GM18505 (cell line): ENCODE data around the gene PRKCG.
A peak's percentile ranks its signal among the peaks of the same experiment; 100 is the strongest.

Experiments used
- ATAC-seq: cut with Tn5 transposase; IDR thresholded peaks from one replicate; pipeline ENCODE4 v1.9.1; 2021; ENCODE audit not compliant: unreplicated experiment
- POLR2A ChIP-seq: IDR thresholded peaks from 4 replicates; pipeline ENCODE4 v1.6.1; 2011; ENCODE audit warnings: borderline replicate concordance; ENCODE audit not compliant: insufficient read depth, insufficient read length; ENCODE audit errors: extremely low read depth

PRKCG gene

GRCh38 chr19:53877361-53877766 is 4.6 kb upstream of the PRKCG start:
- no peak for TF ChIP-seq POLR2A
- no peak for ATAC-seq

- ATAC-seq, result no peak
- TF ChIP-seq POLR2A, result no peak
Measured at GRCh38 chr19:53878776-53879139, 3.2 kb upstream of the PRKCG start.

GRCh38 chr19:53879140-53880081 is 2.6 kb upstream of the PRKCG start:
- ATAC-seq, result peak; percentile 75
- no peak for TF ChIP-seq POLR2A

GRCh38 chr19:53880711-53881481 is 1.1 kb upstream of the PRKCG start:
- ATAC-seq, result no peak
- no peak for TF ChIP-seq POLR2A

GRCh38 chr19:53882391-53883050 is 524 bp downstream of the PRKCG start:
- ATAC-seq, result no peak
- no peak for TF ChIP-seq POLR2A

- no peak for ATAC-seq
- no peak for TF ChIP-seq POLR2A
Measured at GRCh38 chr19:53883231-53883661, 1.2 kb downstream of the PRKCG start.

- no peak for ATAC-seq
- no peak for TF ChIP-seq POLR2A
Measured at GRCh38 chr19:53883741-53884140, 1.7 kb downstream of the PRKCG start.

- no peak for ATAC-seq
- TF ChIP-seq POLR2A, result no peak
Measured at GRCh38 chr19:53884256-53884655, 2.3 kb downstream of the PRKCG start.

- no peak for TF ChIP-seq POLR2A
- no peak for ATAC-seq
Measured at GRCh38 chr19:53885036-53885435, 3.0 kb downstream of the PRKCG start.

GRCh38 chr19:53892301-53892980 is 10.4 kb downstream of the PRKCG start:
- no peak for ATAC-seq

GRCh38 chr19:53892981-53893325 is 11.0 kb downstream of the PRKCG start:
- ATAC-seq, result no peak

More at GRCh38 chr19:53892301-53892980, 10.4 kb downstream of the PRKCG start:
- TF ChIP-seq POLR2A, result no peak

GRCh38 chr19:53894707-53895106 is 12.7 kb downstream of the PRKCG start:
- TF ChIP-seq POLR2A, result no peak
- ATAC-seq, result no peak

More at GRCh38 chr19:53892981-53893325, 11.0 kb downstream of the PRKCG start:
- TF ChIP-seq POLR2A, result no peak

- no peak for ATAC-seq
- TF ChIP-seq POLR2A, result no peak
Measured at GRCh38 chr19:53896682-53897081, 14.7 kb downstream of the PRKCG start.
